ENCODE data around the gene RBKS. TPM values are rescaled to one million over a fixed set of nuclear protein-coding genes. Genes with fewer than 3 reads are reported as not detected.
A peak's percentile ranks its signal among the peaks of the same experiment; 100 is the strongest.

The RBKS gene
- total RNA-seq, 1 experiment from 2014 or later = 1.7 TPM

GRCh38 chr2:27738349-27739057 is 151.7 kb downstream of the RBKS start:
- Mint-ChIP-seq H3K9me3 (peaks cover 15% of the 10 kb centered on the region), H3K27ac (no peak overlapping the region), H3K36me3 (peaks cover 2% of the 10 kb centered on the region), H3K4me1 (peaks cover 19% of the 10 kb centered on the region), H3K27me3 (ENCODE audit: low read depth) (peaks cover 14% of the 10 kb centered on the region), H3K4me3 (no peak overlapping the region)
- POLR2A ChIA-PET = no interaction called here
- ATAC-seq = no peak
- no peak for DNase-seq (ENCODE audit: low spot score)
- TF ChIP-seq ZNF317 (CRISPR knock-in tag; IDR thresholded peaks at IDR 0.05; ENCODE audit: borderline replicate concordance, low read depth) (no peak), SP1 (CRISPR knock-in tag; conservative IDR thresholded peaks at IDR 0.05) (no peak), ESRRA (CRISPR knock-in tag; IDR thresholded peaks at IDR 0.05; ENCODE audit: borderline replicate concordance) (no peak), GABPB1 (CRISPR knock-in tag; IDR thresholded peaks at IDR 0.05) (peak; percentile 32; the same call in 1 of the 2 replicates), MXD4 (CRISPR knock-in tag; IDR thresholded peaks at IDR 0.05; ENCODE audit: borderline replicate concordance) (no peak)
- TF ChIP-seq, protein P1, sequence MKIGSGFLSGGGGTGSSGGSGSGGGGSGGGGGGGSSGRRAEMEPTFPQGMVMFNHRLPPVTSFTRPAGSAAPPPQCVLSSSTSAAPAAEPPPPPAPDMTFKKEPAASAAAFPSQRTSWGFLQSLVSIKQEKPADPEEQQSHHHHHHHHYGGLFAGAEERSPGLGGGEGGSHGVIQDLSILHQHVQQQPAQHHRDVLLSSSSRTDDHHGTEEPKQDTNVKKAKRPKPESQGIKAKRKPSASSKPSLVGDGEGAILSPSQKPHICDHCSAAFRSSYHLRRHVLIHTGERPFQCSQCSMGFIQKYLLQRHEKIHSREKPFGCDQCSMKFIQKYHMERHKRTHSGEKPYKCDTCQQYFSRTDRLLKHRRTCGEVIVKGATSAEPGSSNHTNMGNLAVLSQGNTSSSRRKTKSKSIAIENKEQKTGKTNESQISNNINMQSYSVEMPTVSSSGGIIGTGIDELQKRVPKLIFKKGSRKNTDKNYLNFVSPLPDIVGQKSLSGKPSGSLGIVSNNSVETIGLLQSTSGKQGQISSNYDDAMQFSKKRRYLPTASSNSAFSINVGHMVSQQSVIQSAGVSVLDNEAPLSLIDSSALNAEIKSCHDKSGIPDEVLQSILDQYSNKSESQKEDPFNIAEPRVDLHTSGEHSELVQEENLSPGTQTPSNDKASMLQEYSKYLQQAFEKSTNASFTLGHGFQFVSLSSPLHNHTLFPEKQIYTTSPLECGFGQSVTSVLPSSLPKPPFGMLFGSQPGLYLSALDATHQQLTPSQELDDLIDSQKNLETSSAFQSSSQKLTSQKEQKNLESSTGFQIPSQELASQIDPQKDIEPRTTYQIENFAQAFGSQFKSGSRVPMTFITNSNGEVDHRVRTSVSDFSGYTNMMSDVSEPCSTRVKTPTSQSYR (CRISPR knock-in tag; IDR thresholded peaks at IDR 0.05) = no peak
- CTCF ChIA-PET = interaction anchor here (0.8 kb wide), 2 partner anchors 15 to 16 kb away, joined by 3 to 5 read pairs; no protein-coding TSS in a partner anchor

DNA sequence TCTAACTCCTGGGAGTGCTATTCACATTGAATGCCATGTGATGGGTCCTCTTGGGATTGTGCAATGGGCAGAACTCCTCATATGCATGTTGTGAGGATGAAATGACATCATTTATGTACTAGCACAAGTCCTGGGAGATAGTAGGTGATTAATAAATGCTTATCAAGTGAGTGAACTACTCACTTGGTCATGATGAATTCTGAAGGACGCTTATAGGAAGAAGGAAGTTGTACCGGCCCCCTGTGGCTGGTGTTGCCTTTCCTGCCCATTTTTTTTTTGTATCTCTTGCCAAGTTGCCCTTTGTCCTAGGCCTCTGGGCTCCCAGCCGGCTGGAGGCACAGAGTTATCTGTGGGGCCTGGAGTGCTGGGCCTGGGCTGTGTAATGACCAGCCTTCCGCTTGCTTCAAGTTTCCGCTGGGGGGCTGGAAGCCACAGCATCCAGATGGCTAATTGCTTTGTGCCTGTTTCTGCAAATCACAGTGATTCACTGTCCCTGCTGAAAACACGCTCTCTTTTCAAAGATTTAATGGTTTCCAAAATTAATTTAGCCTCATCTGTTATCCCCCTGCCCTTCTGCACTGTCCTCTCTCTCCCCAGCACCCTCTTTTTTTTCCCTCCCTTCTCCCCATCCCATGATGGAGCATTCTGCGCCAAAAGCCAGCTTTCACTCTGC is 152.4 kb downstream of the RBKS start:
- H3K4me3 Mint-ChIP-seq = no peak overlapping the region
- ATAC-seq (no peak), DNase-seq (ENCODE audit: low spot score) (no peak)
- H3K27me3 Mint-ChIP-seq (ENCODE audit: low read depth) = peaks cover 14% of the 10 kb centered on the region
- ChIA-PET POLR2A (interaction anchor here (0.6 kb wide), 1 partner anchor 19 kb away, joined by 4 read pairs; no protein-coding TSS in a partner anchor), CTCF (interaction anchor here (0.8 to 3.0 kb wide), 3 partner anchors 14 to 16 kb away, joined by 3 to 31 read pairs (median 5); no protein-coding TSS in a partner anchor)
- peaks cover 19% of the 10 kb centered on the region for H3K4me1 Mint-ChIP-seq
- no peak overlapping the region for H3K27ac Mint-ChIP-seq
- peaks cover 2% of the 10 kb centered on the region for H3K36me3 Mint-ChIP-seq
- H3K9me3 Mint-ChIP-seq = peaks cover 15% of the 10 kb centered on the region
- TF ChIP-seq JUN (CRISPR knock-in tag; IDR thresholded peaks at IDR 0.05) (no peak), JAZF1 (CRISPR knock-in tag; IDR thresholded peaks at IDR 0.05) (no peak), GABPB1 (CRISPR knock-in tag; IDR thresholded peaks at IDR 0.05) (peak; percentile 39; the same call in 1 of the 2 replicates)

GRCh38 chr2:27736890-27737204 is 153.3 kb downstream of the RBKS start:
- TF ChIP-seq ZNF671 (CRISPR knock-in tag; IDR thresholded peaks at IDR 0.05) (no peak), NR3C1 (CRISPR knock-in tag; conservative IDR thresholded peaks at IDR 0.05; ENCODE audit: low read depth) (no peak), ERG (CRISPR knock-in tag; IDR thresholded peaks at IDR 0.05) (no peak), ELF4 (CRISPR knock-in tag; IDR thresholded peaks at IDR 0.05; ENCODE audit: low read depth) (no peak), ZNF396 (CRISPR knock-in tag; IDR thresholded peaks at IDR 0.05; ENCODE audit: borderline replicate concordance) (no peak), MXD4 (CRISPR knock-in tag; IDR thresholded peaks at IDR 0.05; ENCODE audit: borderline replicate concordance) (no peak), EMX1 (CRISPR knock-in tag; IDR thresholded peaks at IDR 0.05) (no peak), NFE2L1 (CRISPR knock-in tag; IDR thresholded peaks at IDR 0.05) (no peak), ZNF232 (CRISPR knock-in tag; IDR thresholded peaks at IDR 0.05) (no peak), MYBL2 (CRISPR knock-in tag; IDR thresholded peaks at IDR 0.05) (no peak)
- TF ChIP-seq, protein P2, sequence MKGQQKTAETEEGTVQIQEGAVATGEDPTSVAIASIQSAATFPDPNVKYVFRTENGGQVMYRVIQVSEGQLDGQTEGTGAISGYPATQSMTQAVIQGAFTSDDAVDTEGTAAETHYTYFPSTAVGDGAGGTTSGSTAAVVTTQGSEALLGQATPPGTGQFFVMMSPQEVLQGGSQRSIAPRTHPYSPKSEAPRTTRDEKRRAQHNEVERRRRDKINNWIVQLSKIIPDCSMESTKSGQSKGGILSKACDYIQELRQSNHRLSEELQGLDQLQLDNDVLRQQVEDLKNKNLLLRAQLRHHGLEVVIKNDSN (CRISPR knock-in tag; IDR thresholded peaks at IDR 0.05) = no peak
- TF ChIP-seq, protein P3, sequence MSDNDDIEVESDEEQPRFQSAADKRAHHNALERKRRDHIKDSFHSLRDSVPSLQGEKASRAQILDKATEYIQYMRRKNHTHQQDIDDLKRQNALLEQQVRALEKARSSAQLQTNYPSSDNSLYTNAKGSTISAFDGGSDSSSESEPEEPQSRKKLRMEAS (CRISPR knock-in tag; IDR thresholded peaks at IDR 0.05) = no peak
- peaks cover 15% of the 10 kb centered on the region for H3K9me3 Mint-ChIP-seq
- peaks cover 19% of the 10 kb centered on the region for H3K4me1 Mint-ChIP-seq
- POLR2A ChIA-PET = interaction anchor here (0.6 to 2.2 kb wide), 2 partner anchors 16 to 19 kb away, joined by 4 to 15 read pairs; no protein-coding TSS in a partner anchor
- peaks cover 14% of the 10 kb centered on the region for H3K27me3 Mint-ChIP-seq (ENCODE audit: low read depth)
- no peak for DNase-seq (ENCODE audit: low spot score)
- no peak overlapping the region for H3K27ac Mint-ChIP-seq
- ATAC-seq = no peak
- peaks cover 2% of the 10 kb centered on the region for H3K36me3 Mint-ChIP-seq
- no peak overlapping the region for H3K4me3 Mint-ChIP-seq
- CTCF ChIA-PET = interaction anchor here (3.0 kb wide), 1 partner anchor 13 kb away, joined by 31 read pairs; no protein-coding TSS in a partner anchor

Measured in WTC11 (cell line).